Epithelial cell of esophagus (primary cell): ENCODE measurements around the gene GLUD1.

Source experiments
- DNase-seq: peaks from one replicate; pipeline ENCODE4 v3.0.0; 2010; ENCODE audit warnings: low read depth
- H3K4me3 ChIP-seq: 2 replicates; pipeline ENCODE4 v1.5.1; 2011; ENCODE audit warnings: mild to moderate bottlenecking, low read length, control low read depth
- TF ChIP-seq, protein P1 (sequence below): IDR thresholded peaks from 2 replicates; pipeline ENCODE4 v1.5.1; 2011; ENCODE audit warnings: low read depth, mild to moderate bottlenecking, low read length, control low read depth, inconsistent platforms; ENCODE audit not compliant: insufficient read depth; ENCODE audit errors: missing control alignments

Gene GLUD1

DNA sequence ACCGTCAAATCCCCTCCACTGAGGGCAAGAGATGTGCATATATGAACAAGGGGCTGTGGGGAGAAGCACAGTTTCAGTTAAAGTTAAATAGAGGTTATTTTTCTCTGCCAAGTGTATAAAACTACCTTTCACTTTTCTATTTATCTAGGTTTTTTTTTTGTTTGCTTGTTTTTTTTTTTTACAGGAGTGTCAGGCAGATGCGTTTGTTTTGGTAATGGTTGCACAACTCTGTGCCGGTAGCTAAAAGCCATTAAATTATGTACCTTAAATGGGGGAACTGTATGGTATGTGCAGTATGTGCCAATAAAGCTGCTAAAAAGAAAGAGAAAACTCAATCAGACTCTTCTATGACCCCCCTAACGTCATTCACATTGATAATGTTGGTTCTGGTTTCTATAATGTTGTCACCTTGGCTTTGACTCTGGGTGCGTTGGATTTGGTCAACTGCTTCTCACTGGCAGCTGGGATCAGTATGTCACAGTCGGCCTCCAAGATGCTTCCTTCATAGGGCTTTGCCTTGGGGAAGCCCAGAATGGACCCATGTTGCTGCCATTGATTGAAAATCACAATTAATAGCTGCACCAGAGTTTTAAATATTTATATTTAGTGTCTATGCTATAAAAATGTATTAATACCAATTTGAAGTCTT is 34.2 kb downstream of the GLUD1 start:
- H3K4me3 ChIP-seq, result no peak overlapping the region
- TF ChIP-seq, protein P1, sequence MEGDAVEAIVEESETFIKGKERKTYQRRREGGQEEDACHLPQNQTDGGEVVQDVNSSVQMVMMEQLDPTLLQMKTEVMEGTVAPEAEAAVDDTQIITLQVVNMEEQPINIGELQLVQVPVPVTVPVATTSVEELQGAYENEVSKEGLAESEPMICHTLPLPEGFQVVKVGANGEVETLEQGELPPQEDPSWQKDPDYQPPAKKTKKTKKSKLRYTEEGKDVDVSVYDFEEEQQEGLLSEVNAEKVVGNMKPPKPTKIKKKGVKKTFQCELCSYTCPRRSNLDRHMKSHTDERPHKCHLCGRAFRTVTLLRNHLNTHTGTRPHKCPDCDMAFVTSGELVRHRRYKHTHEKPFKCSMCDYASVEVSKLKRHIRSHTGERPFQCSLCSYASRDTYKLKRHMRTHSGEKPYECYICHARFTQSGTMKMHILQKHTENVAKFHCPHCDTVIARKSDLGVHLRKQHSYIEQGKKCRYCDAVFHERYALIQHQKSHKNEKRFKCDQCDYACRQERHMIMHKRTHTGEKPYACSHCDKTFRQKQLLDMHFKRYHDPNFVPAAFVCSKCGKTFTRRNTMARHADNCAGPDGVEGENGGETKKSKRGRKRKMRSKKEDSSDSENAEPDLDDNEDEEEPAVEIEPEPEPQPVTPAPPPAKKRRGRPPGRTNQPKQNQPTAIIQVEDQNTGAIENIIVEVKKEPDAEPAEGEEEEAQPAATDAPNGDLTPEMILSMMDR, result no peak
- no peak for DNase-seq

DNA sequence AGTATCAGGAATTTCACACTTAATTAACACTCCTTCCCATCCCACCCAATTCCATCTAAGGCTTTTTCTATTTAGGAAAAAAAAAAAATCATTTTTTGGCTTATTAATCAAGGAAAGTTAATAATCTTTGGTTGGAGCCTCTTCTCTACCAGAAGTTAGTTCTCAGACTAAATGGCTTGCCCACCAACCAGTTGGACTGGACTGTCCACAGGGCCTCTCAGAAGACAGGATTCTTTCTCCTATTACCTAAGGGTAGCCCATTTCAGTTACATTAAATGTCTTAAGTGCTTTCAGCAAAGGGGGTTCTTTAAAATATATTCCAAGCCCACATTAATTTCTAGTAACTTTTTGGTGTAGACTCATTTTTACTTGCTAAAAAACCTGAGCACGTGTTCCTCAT is 35.2 kb downstream of the GLUD1 start:
- no peak for DNase-seq

DNA sequence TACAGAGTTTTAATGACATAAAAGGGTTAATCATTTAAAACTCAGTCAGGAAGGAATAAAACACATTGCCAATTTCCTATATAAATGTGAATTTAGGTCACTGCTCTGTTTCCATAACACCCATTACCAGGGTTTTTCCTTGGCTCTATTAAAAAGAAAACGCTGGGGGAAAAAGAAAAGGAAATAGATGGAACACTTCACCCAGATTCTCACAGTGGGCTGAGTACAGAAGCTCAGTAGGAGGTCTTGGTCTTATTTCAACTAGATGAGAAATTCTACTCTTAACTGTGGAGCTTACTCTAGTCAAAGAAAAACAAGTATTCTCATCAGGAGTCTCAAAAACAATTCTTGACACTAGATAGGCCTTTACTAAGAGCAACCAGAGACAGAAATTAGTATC is 36.5 kb downstream of the GLUD1 start:
- no peak for DNase-seq
- TF ChIP-seq, protein P1, result no peak
- no peak overlapping the region for H3K4me3 ChIP-seq

More for the DNA sequence above, 35.2 kb downstream of the GLUD1 start:
- no peak overlapping the region for H3K4me3 ChIP-seq
- TF ChIP-seq, protein P1, result no peak

DNA sequence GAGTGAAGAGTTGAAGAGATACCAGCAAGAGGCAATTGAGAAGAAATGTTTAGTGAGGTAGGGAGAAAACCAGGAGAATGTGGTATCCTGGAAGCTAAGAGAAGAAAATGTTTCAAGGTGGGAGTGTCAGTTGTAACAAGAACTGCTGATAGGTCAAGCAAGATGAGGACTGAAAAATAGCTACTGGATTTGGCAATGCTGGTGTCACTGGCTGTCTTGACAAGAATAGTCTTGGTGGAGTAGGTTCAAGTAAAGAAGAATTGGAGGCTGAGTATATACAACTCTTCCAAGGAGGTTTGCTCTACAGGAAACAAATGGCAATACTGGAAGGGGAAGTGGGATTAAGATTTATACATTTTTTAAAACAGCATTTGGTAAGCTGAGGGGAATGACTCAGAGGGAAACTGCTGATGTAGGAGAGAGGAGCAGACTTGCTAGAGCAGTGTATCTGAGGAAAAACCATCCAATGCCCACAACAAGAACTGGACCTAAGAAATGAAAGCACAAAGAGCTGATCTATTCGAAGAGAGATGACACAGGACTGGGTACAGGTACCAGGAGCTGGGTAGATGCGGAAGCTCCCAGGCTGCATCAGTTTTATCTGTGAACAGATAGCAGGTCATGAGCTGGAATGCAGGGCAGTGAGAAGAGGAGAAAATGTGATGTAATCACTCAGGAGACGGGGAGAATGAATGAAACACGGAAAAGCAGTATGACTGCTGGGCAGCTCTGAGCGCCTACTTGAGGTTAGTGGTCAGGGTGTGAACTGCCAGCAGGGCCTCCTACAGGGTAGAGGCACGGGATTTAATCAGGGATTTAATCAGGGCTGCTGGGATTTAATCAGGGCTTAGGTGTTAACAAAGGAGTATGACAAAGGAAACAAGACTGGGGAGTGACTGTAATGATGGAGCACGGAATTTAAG is 40.0 kb downstream of the GLUD1 start:
- TF ChIP-seq, protein P1, result peak; percentile 6
- no peak overlapping the region for H3K4me3 ChIP-seq
- DNase-seq, result peak; percentile 36

DNA sequence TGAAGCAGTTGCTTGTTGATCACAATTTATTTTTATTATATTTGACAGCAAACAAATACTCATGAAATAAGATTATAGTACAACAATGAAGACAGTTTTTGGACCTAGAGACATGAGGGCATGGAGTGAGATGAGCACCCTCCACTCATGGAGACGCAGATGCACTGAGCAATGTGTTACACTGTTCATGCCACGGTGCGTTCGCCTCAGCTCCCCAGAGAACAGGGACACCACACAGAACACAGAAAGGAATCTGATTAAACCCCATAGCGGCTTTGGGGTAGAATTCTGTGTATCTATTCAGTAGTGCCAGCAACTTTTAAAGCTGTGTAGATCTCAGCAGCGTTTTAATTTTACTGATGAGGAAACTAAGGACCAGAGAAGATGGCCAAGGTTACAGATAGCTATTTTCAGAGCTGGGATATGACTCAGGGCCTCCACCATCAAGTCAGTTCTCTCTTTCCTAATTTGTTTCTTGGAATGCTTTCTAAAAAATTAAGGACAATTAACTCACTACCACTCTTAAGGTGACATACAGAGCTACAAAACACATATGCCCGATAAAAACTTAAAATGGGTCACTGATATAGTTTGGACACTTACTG is 41.0 kb downstream of the GLUD1 start:
- H3K4me3 ChIP-seq, result no peak overlapping the region
- TF ChIP-seq, protein P1, result no peak
- DNase-seq, result no peak

DNA sequence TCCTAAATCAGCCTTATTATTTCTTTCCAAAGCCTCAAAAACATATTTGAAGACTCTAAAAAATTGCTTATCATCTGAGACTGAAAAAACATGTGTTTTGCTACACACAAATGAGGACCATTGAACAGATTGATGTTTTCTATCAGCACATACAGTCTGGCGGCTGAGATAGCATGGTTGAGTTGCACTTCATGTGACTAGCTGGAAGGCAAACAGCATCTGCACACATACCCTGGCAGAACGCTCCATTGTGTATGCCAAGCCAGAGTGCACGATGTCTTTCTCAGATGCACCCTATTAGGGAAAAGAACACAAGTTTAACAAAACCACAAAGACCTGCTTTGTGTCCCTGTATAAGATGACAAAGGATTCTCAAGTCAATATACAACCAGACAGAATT is 41.5 kb downstream of the GLUD1 start:
- TF ChIP-seq, protein P1, result no peak
- no peak overlapping the region for H3K4me3 ChIP-seq
- no peak for DNase-seq
